Liver (tissue), 9 donors: ENCODE data around the gene CTNNBL1. TPM values are rescaled to one million over a fixed set of nuclear protein-coding genes. Genes with fewer than 3 reads are reported as not detected.

Experiments used
- DNase-seq: peaks from one replicate; pipeline ENCODE4 v3.0.0-alpha.2; 2017; ENCODE audit warnings: low spot score
- H3K27ac ChIP-seq, 2 donors: one replicate each; pipeline ENCODE4 v1.7.0; 2013; ENCODE audit warnings: inconsistent platforms in 2 of 2, low read length in 2 of 2, control low read depth in 1 of 2, low read depth in 1 of 2, mild to moderate bottlenecking in 1 of 2
- H3K27me3 ChIP-seq, 4 donors: one replicate each; pipeline versions ENCODE4 v1.6.1 to v1.7.0; 2013; ENCODE audit warnings: low read length in 3 of 4, inconsistent platforms in 1 of 4, mild to moderate bottlenecking in 1 of 4, moderate library complexity in 1 of 4; ENCODE audit not compliant: control insufficient read depth in 4 of 4, insufficient read depth in 4 of 4
- H3K36me3 ChIP-seq, 4 donors: one replicate each; pipeline versions ENCODE4 v1.6.1 to v1.7.0; 2013; ENCODE audit warnings: low read length in 3 of 4, mild to moderate bottlenecking in 3 of 4, low read depth in 1 of 4, moderate library complexity in 1 of 4; ENCODE audit not compliant: control insufficient read depth in 4 of 4, insufficient read depth in 3 of 4
- H3K4me1 ChIP-seq, 4 donors: one replicate each; pipeline versions ENCODE4 v1.6.1 to v1.7.0; 2013; ENCODE audit warnings: low read length in 3 of 4, mild to moderate bottlenecking in 3 of 4, moderate library complexity in 1 of 4; ENCODE audit not compliant: control insufficient read depth in 4 of 4, insufficient read depth in 4 of 4
- H3K4me3 ChIP-seq, 3 donors: one replicate each; pipeline versions ENCODE4 v1.6.1 to v1.7.0; 2013; ENCODE audit warnings: low read length in 3 of 3, control low read depth in 1 of 3, low read depth in 1 of 3, mild to moderate bottlenecking in 1 of 3
- H3K9ac ChIP-seq, 2 donors: one replicate each; pipeline ENCODE4 v1.7.0; 2013; ENCODE audit warnings: low read length in 2 of 2, mild to moderate bottlenecking in 2 of 2, moderate library complexity in 2 of 2, control low read depth in 1 of 2, low read depth in 1 of 2
- H3K9me3 ChIP-seq, 4 donors: one replicate each; pipeline versions ENCODE4 v1.6.1 to v1.7.0; 2013; ENCODE audit warnings: low read length in 3 of 4; ENCODE audit not compliant: control insufficient read depth in 4 of 4
- EGR1 ChIP-seq, 2 donors: IDR thresholded peaks; 2 replicates each; pipeline ENCODE4 v1.6.1; 2016 to 2018; ENCODE audit warnings: antibody characterized with exemption in 2 of 2, low read depth in 2 of 2
- FOXA1 ChIP-seq: IDR thresholded peaks from 2 replicates; pipeline ENCODE4 v1.6.1; 2016; ENCODE audit warnings: antibody characterized with exemption
- FOXA2 ChIP-seq: IDR thresholded peaks from 2 replicates; pipeline ENCODE4 v1.6.1; 2016; ENCODE audit warnings: antibody characterized with exemption
- GABPA ChIP-seq, 2 donors: IDR thresholded peaks in 1 of 2; conservative IDR thresholded peaks in 1 of 2; 2 replicates each; pipeline ENCODE4 v1.6.1; 2016; ENCODE audit warnings: antibody characterized with exemption in 2 of 2, mild to moderate bottlenecking in 1 of 2, moderate library complexity in 1 of 2
- HNF4A ChIP-seq, 2 donors: conservative IDR thresholded peaks; 2 replicates each; pipeline ENCODE4 v1.6.1; 2016; ENCODE audit warnings: antibody characterized with exemption in 2 of 2, mild to moderate bottlenecking in 2 of 2
- HNF4G ChIP-seq: IDR thresholded peaks from 2 replicates; pipeline ENCODE4 v1.6.1; 2016; ENCODE audit warnings: antibody characterized with exemption
- JUND ChIP-seq, 2 donors: IDR thresholded peaks; 2 replicates each; pipeline ENCODE4 v1.6.1; 2016; ENCODE audit warnings: antibody characterized with exemption in 2 of 2
- MAX ChIP-seq: IDR thresholded peaks from 2 replicates; pipeline ENCODE4 v1.6.1; 2016; ENCODE audit warnings: antibody characterized with exemption
- NR2F2 ChIP-seq: IDR thresholded peaks from 2 replicates; pipeline ENCODE4 v1.6.1; 2016; ENCODE audit warnings: antibody characterized with exemption
- RAD21 ChIP-seq, 2 donors: IDR thresholded peaks; 2 replicates each; pipeline ENCODE4 v1.6.1; 2016; ENCODE audit warnings: antibody characterized with exemption in 2 of 2, mild to moderate bottlenecking in 2 of 2
- RXRA ChIP-seq, 2 donors: IDR thresholded peaks; 2 replicates each; pipeline ENCODE4 v1.6.1; 2017 to 2018; ENCODE audit warnings: antibody characterized with exemption in 2 of 2, mild to moderate bottlenecking in 1 of 2
- TAF1 ChIP-seq: conservative IDR thresholded peaks from 2 replicates; pipeline ENCODE4 v1.6.1; 2016; ENCODE audit warnings: antibody characterized with exemption, mild to moderate bottlenecking
- YY1 ChIP-seq: IDR thresholded peaks from 2 replicates; pipeline ENCODE4 v1.6.1; 2016; ENCODE audit warnings: antibody characterized with exemption, mild to moderate bottlenecking
- WGBS: extraction: QIAGEN DNeasy Blood & Tissue Kit; methylation state at CpG from one replicate; pipeline ENCODE4 v1.1.7; 2013; 5-methylcytosine and 5-hydroxymethylcytosine counted together
- polyA plus RNA-seq, 2 donors: library from polyadenylated mRNA; stranded (reverse) in 1 of 2; unstranded in 1 of 2; fragments of 200-250 nt in 1 of 2; fragments of >200 nt in 1 of 2; fragmentation: Nextera tagmentation in 1 of 2; extraction: Ambion mirVana in 1 of 2; gene quantifications; one replicate each; pipeline versions ENCODE4 v1.2.1 to v1.2.3, GENCODE V29; 2013 to 2015
- total RNA-seq, 2 donors: library from RNA; depleted of rRNA; stranded (reverse); fragments of >200 nt; gene quantifications; one replicate each; pipeline ENCODE4 v1.2.3, GENCODE V29; 2014
- TF ChIP-seq, protein P1 (sequence below): fragments of 150-350 bp; IDR thresholded peaks from 2 replicates; pipeline ENCODE4 v1.5.1; 2017; ENCODE audit warnings: improper control_type of control experiment, low read depth, low read length; ENCODE audit not compliant: missing input control
- TF ChIP-seq, protein P2 (sequence below): IDR thresholded peaks from 2 replicates; pipeline ENCODE4 v1.6.1; 2016; ENCODE audit warnings: antibody characterized with exemption
- TF ChIP-seq, protein P3 (sequence below): IDR thresholded peaks from 2 replicates; pipeline ENCODE4 v1.6.1; 2016; ENCODE audit warnings: antibody characterized with exemption
- donor health status: healthy.
- donor health status: healthy.
- donor health status: healthy.
- donor health status: healthy.
- donor health status: healthy.

The CTNNBL1 gene
- total and polyA plus RNA-seq, 4 donors: 18.3 to 25.4 (median 20.3) TPM

- Histone ChIP-seq H3K9me3 (no peaks in the 10 kb centered on the region), H3K27me3 (peaks cover 0 to 4% (median 0%) of the 10 kb centered on the region in 4 donors), H3K4me3 (no peak overlapping the region), H3K4me1 (no peaks in the 10 kb centered on the region), H3K27ac (no peak overlapping the region), H3K9ac (no peak overlapping the region), H3K36me3 (no peaks in the 10 kb centered on the region)
- TF ChIP-seq FOXA1 (no peak), FOXA2 (no peak), MAX (no peak), GABPA (IDR thresholded peaks at IDR 0.05 in 1 of 2, conservative IDR thresholded peaks at IDR 0.05 in 1 of 2) (no peak), RAD21 (IDR thresholded peaks at IDR 0.05) (no peak), HNF4G (no peak), TAF1 (no peak), JUND (IDR thresholded peaks at IDR 0.05) (no peak)
- TF ChIP-seq, protein P1, sequence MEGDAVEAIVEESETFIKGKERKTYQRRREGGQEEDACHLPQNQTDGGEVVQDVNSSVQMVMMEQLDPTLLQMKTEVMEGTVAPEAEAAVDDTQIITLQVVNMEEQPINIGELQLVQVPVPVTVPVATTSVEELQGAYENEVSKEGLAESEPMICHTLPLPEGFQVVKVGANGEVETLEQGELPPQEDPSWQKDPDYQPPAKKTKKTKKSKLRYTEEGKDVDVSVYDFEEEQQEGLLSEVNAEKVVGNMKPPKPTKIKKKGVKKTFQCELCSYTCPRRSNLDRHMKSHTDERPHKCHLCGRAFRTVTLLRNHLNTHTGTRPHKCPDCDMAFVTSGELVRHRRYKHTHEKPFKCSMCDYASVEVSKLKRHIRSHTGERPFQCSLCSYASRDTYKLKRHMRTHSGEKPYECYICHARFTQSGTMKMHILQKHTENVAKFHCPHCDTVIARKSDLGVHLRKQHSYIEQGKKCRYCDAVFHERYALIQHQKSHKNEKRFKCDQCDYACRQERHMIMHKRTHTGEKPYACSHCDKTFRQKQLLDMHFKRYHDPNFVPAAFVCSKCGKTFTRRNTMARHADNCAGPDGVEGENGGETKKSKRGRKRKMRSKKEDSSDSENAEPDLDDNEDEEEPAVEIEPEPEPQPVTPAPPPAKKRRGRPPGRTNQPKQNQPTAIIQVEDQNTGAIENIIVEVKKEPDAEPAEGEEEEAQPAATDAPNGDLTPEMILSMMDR: no peak
- TF ChIP-seq, protein P2, sequence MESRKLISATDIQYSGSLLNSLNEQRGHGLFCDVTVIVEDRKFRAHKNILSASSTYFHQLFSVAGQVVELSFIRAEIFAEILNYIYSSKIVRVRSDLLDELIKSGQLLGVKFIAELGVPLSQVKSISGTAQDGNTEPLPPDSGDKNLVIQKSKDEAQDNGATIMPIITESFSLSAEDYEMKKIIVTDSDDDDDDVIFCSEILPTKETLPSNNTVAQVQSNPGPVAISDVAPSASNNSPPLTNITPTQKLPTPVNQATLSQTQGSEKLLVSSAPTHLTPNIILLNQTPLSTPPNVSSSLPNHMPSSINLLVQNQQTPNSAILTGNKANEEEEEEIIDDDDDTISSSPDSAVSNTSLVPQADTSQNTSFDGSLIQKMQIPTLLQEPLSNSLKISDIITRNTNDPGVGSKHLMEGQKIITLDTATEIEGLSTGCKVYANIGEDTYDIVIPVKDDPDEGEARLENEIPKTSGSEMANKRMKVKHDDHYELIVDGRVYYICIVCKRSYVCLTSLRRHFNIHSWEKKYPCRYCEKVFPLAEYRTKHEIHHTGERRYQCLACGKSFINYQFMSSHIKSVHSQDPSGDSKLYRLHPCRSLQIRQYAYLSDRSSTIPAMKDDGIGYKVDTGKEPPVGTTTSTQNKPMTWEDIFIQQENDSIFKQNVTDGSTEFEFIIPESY: no peak
- TF ChIP-seq, protein P3, sequence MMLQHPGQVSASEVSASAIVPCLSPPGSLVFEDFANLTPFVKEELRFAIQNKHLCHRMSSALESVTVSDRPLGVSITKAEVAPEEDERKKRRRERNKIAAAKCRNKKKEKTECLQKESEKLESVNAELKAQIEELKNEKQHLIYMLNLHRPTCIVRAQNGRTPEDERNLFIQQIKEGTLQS: no peak
- WGBS: 78% methylated on average over 1 of the region's 1 CpG
- DNase-seq: no peak
Observed at GRCh38 chr20:37644605-37645004, 49.2 kb upstream of the CTNNBL1 start.

GRCh38 chr20:37647946-37648345, 45.9 kb upstream of the CTNNBL1 start:
- peaks cover 0 to 6% (median 2%) of the 10 kb centered on the region in 4 donors for H3K4me1 ChIP-seq
- H3K27ac ChIP-seq: no peak overlapping the region
- no peak for DNase-seq
- no peak overlapping the region for H3K9ac ChIP-seq
- H3K9me3 ChIP-seq: no peaks in the 10 kb centered on the region
- H3K36me3 ChIP-seq: no peaks in the 10 kb centered on the region
- 76% methylated on average over 3 of the region's 3 CpGs for WGBS
- no peak overlapping the region for H3K4me3 ChIP-seq
- TF ChIP-seq EGR1 (IDR thresholded peaks at IDR 0.05; ENCODE audit: low read depth in 2 of 2): no peak
- TF ChIP-seq RAD21 (IDR thresholded peaks at IDR 0.05): no peak
- no peak for TF ChIP-seq HNF4A (conservative IDR thresholded peaks at IDR 0.05)
- no peak for TF ChIP-seq NR2F2
- TF ChIP-seq, protein P2: no peak
- TF ChIP-seq TAF1: no peak
- TF ChIP-seq FOXA2: no peak
- no peak for TF ChIP-seq RXRA (IDR thresholded peaks at IDR 0.05)
- TF ChIP-seq GABPA (IDR thresholded peaks at IDR 0.05 in 1 of 2, conservative IDR thresholded peaks at IDR 0.05 in 1 of 2): no peak
- no peak for TF ChIP-seq YY1
- TF ChIP-seq, protein P3: no peak
- TF ChIP-seq, protein P1: no peak
- no peak for TF ChIP-seq FOXA1
- no peaks in the 10 kb centered on the region for H3K27me3 ChIP-seq
